Loucy (cell line): Measurements from ENCODE around the gene ZNF362.

ENCODE experiments used
- H2AFZ ChIP-seq: fragments of 200-600 bp; sonication (generic); 2 replicates; pipeline ENCODE4 v1.6.0; 2016; ENCODE audit warnings: antibody characterized with exemption, mild to moderate bottlenecking, low read length, moderate library complexity
- H3F3A ChIP-seq: fragments of 200-600 bp; 2 replicates; pipeline ENCODE4 v1.6.0; 2016; ENCODE audit warnings: antibody characterized with exemption, low read depth, mild to moderate bottlenecking
- H3K27me3 ChIP-seq: fragments of 200-600 bp; sonication (generic); 2 replicates; pipeline ENCODE4 v1.6.1; 2014; ENCODE audit warnings: low read length, mild to moderate bottlenecking; ENCODE audit not compliant: insufficient read depth, poor library complexity, severe bottlenecking
- H3K36me3 ChIP-seq: fragments of 200-600 bp; sonication (generic); 2 replicates; pipeline ENCODE4 v1.6.1; 2016; ENCODE audit warnings: low read length; ENCODE audit not compliant: insufficient read depth
- H3K4me1 ChIP-seq: fragments of 200-600 bp; sonication (generic); 2 replicates; pipeline ENCODE4 v1.5.1; 2014; ENCODE audit warnings: low read length, mild to moderate bottlenecking; ENCODE audit not compliant: insufficient read depth, poor library complexity, severe bottlenecking
- H3K4me2 ChIP-seq: fragments of 200-600 bp; sonication (generic); 2 replicates; pipeline ENCODE4 v1.6.0; 2014; ENCODE audit warnings: antibody characterized with exemption, low read length, low read depth, mild to moderate bottlenecking; ENCODE audit not compliant: poor library complexity, severe bottlenecking
- H3K4me3 ChIP-seq: fragments of 200-600 bp; sonication (generic); 2 replicates; pipeline ENCODE4 v1.5.1; 2014; ENCODE audit warnings: low read length, mild to moderate bottlenecking, mixed read lengths; ENCODE audit not compliant: poor library complexity, severe bottlenecking
- H3K79me2 ChIP-seq: fragments of 200-600 bp; sonication (generic); 2 replicates; pipeline ENCODE4 v1.6.1; 2014; ENCODE audit warnings: low read length; ENCODE audit not compliant: insufficient read depth
- H3K9ac ChIP-seq: fragments of 200-600 bp; sonication (generic); 2 replicates; pipeline ENCODE4 v1.6.0; 2014; ENCODE audit warnings: mild to moderate bottlenecking, low read depth, low read length, moderate library complexity; ENCODE audit not compliant: poor library complexity, severe bottlenecking
- H3K9me2 ChIP-seq: fragments of 200-600 bp; sonication (generic); replicated peaks from 2 replicates; pipeline ENCODE4 v1.6.1; 2016; ENCODE audit warnings: low read depth, low read length, mixed read lengths
- H3K9me3 ChIP-seq: fragments of 200-600 bp; sonication (generic); 2 replicates; pipeline ENCODE4 v1.6.1; 2014; ENCODE audit warnings: mild to moderate bottlenecking, antibody characterized with exemption, low read length, low read depth; ENCODE audit not compliant: insufficient read depth
- H4K20me1 ChIP-seq: fragments of 200-600 bp; sonication (generic); 2 replicates; pipeline ENCODE4 v1.6.0; 2014; ENCODE audit warnings: antibody characterized with exemption, low read length, mild to moderate bottlenecking; ENCODE audit not compliant: insufficient read depth, poor library complexity, severe bottlenecking
- EZH2phosphoT487 ChIP-seq: fragments of 200-600 bp; IDR thresholded peaks from 2 replicates; pipeline ENCODE4 v1.6.1; 2018; ENCODE audit warnings: antibody characterized with exemption, mild to moderate bottlenecking, moderate library complexity, borderline replicate concordance
- TF ChIP-seq, protein P1 (sequence below): fragments of 200-600 bp; sonication (generic); conservative IDR thresholded peaks from 2 replicates; pipeline ENCODE4 v1.5.1; 2014; ENCODE audit warnings: mild to moderate bottlenecking, antibody characterized with exemption, low read length

Gene ZNF362

DNA sequence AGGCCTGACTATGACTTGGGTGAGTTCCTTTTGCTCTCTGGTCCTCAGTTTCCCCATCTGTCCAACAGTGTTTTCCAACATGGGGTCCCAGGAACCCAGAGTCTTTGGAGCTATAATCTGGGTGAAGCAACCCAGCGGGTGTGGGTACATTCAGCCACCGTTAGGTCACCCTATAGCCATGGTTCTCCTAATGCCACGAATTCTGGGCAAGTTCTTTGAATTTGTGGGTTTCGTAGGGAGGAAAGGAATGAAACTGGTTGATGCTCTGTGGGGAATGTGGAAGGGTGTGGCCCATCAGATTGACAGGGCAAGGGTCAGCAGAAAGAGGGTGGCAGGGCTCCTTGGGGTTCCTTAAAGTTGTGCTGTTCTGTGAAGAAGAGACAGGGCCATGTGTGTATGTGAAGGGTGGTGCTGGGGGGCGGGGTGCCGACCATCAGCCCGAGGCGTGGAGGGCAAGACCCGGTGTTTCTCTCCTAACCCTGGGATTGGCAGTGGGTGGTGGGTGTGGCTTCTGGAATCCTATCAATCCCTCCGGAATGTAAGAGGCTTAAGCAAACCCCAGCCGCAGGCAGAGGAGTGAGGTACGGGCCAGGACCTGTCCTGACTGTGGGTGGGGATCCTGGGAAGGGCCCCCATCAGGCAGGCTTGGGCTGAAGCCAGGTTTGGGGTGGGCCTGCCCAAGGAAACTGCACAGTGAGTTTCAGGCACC lies 35.5 kb upstream of the ZNF362 start:
- peaks cover 6% of the 10 kb centered on the region for H3K4me1 ChIP-seq
- no peak overlapping the region for H3K4me2 ChIP-seq
- H3K9me3 ChIP-seq = no peaks in the 10 kb centered on the region
- no peak overlapping the region for H3K9ac ChIP-seq
- no peaks in the 10 kb centered on the region for H3K36me3 ChIP-seq
- no peaks in the 10 kb centered on the region for H3K27me3 ChIP-seq
- H3F3A ChIP-seq = no peaks in the 10 kb centered on the region
- H2AFZ ChIP-seq = no peak overlapping the region
- TF ChIP-seq, protein P1, sequence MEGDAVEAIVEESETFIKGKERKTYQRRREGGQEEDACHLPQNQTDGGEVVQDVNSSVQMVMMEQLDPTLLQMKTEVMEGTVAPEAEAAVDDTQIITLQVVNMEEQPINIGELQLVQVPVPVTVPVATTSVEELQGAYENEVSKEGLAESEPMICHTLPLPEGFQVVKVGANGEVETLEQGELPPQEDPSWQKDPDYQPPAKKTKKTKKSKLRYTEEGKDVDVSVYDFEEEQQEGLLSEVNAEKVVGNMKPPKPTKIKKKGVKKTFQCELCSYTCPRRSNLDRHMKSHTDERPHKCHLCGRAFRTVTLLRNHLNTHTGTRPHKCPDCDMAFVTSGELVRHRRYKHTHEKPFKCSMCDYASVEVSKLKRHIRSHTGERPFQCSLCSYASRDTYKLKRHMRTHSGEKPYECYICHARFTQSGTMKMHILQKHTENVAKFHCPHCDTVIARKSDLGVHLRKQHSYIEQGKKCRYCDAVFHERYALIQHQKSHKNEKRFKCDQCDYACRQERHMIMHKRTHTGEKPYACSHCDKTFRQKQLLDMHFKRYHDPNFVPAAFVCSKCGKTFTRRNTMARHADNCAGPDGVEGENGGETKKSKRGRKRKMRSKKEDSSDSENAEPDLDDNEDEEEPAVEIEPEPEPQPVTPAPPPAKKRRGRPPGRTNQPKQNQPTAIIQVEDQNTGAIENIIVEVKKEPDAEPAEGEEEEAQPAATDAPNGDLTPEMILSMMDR = no peak
- no peak for TF ChIP-seq EZH2phosphoT487
- H3K4me3 ChIP-seq = no peak overlapping the region
- no peaks in the 10 kb centered on the region for H4K20me1 ChIP-seq
- H3K79me2 ChIP-seq = no peaks in the 10 kb centered on the region
- H3K9me2 ChIP-seq = no peaks in the 10 kb centered on the region

DNA sequence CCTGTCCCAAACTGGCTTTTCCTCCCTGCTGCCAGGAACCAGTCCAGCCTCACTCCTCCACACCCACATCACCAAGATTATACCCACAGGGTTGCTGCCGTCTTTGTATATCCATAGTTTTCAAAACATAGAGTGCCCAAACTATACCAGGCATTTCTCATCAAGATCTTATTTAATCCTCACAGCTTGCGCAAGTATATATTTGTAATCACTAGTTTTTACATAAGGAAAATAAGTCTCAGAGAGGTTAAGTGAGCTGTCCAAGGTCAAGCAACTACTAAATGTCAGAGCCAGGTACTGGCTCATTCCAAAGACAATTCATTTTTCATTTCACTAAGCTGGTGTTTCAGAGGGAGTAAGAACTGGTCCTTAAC lies 34.9 kb upstream of the ZNF362 start:
- Histone ChIP-seq H3F3A (no peaks in the 10 kb centered on the region), H4K20me1 (no peaks in the 10 kb centered on the region), H3K9ac (no peak overlapping the region), H3K36me3 (no peaks in the 10 kb centered on the region), H3K27me3 (no peaks in the 10 kb centered on the region), H3K9me2 (no peaks in the 10 kb centered on the region), H3K4me1 (peaks cover 6% of the 10 kb centered on the region), H3K4me2 (no peak overlapping the region), H3K4me3 (no peak overlapping the region), H3K79me2 (no peaks in the 10 kb centered on the region), H3K9me3 (no peaks in the 10 kb centered on the region), H2AFZ (no peak overlapping the region)
- TF ChIP-seq, protein P1 = no peak
- TF ChIP-seq EZH2phosphoT487 = no peak

DNA sequence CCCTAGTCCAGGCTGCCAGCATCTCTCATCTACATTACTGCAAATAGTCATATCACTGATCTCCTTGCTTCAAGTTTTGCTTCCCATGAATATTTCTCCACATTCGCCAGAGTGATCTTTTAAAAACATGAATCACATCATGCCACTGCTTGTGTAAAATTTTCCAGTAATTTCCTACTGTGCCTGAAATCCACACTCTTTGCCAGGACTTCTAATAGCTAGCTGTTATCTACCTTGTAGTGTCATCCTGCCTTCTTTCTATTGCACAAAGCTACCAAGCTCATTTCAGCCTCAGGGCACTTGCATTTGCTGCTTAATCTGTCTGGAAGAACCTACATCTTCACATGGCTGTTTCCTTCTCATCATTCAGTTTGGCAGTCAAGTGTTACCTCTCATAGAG lies 33.9 kb upstream of the ZNF362 start:
- no peaks in the 10 kb centered on the region for H3K79me2 ChIP-seq
- no peaks in the 10 kb centered on the region for H3K9me3 ChIP-seq
- no peaks in the 10 kb centered on the region for H3F3A ChIP-seq
- no peak overlapping the region for H3K9ac ChIP-seq
- H4K20me1 ChIP-seq = no peaks in the 10 kb centered on the region
- no peaks in the 10 kb centered on the region for H3K36me3 ChIP-seq
- H3K9me2 ChIP-seq = no peaks in the 10 kb centered on the region
- H3K27me3 ChIP-seq = no peaks in the 10 kb centered on the region
- no peak overlapping the region for H3K4me2 ChIP-seq
- TF ChIP-seq, protein P1 = no peak
- TF ChIP-seq EZH2phosphoT487 = no peak
- peaks cover 6% of the 10 kb centered on the region for H3K4me1 ChIP-seq
- H3K4me3 ChIP-seq = no peak overlapping the region
- no peak overlapping the region for H2AFZ ChIP-seq
